NB4 (cell line): Measurements from ENCODE around the gene ALPG.

ENCODE experiments used
- DNase-seq: peaks from one replicate; pipeline ENCODE4 v3.0.0; 2010; ENCODE audit warnings: low read depth
- H3K4me3 ChIP-seq: one replicate; pipeline ENCODE4 v1.5.1; 2011; ENCODE audit warnings: mild to moderate bottlenecking, low read depth, low read length, moderate library complexity
- MYC ChIP-seq: IDR thresholded peaks from 2 replicates; pipeline ENCODE4 v1.6.1; 2011; ENCODE audit warnings: low read depth, low read length
- POLR2A ChIP-seq: IDR thresholded peaks from 2 replicates; pipeline ENCODE4 v1.6.1; 2011; ENCODE audit warnings: mild to moderate bottlenecking; ENCODE audit not compliant: insufficient read length; ENCODE audit errors: extremely low read depth
- TF ChIP-seq, protein P1 (sequence below): IDR thresholded peaks from 2 replicates; pipeline ENCODE4 v1.6.1; 2011; ENCODE audit warnings: low read depth, low read length
- TF ChIP-seq, protein P2 (sequence below): IDR thresholded peaks from one replicate; pipeline ENCODE4 v1.5.1; 2012; ENCODE audit warnings: low read depth, low read length

The ALPG gene

DNA sequence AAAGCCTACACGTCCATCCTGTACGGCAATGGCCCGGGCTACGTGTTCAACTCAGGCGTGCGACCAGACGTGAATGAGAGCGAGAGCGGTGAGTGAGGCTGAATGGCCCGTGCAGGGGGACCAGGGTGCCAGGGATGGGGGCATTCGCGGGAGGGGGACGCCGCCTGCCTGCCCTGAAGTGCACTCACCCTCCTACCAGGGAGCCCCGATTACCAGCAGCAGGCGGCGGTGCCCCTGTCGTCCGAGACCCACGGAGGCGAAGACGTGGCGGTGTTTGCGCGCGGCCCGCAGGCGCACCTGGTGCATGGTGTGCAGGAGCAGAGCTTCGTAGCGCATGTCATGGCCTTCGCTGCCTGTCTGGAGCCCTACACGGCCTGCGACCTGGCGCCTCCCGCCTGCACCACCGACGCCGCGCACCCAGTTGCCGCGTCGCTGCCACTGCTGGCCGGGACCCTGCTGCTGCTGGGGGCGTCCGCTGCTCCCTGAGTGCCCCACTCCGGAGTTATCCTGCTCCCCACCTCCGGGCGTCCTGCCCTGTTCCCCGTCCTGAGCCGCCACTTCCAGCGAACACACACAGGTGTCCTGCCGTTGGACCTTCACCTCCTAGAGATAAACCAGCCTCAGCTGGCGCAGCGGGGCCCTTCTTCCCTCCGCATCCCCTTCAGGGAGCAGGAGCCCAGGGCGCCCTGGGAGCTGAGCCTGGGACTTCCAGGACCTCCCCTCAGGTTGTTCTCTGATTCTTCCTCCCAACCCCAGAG, 52.2 kb downstream of the ALPG start:
- H3K4me3 ChIP-seq: no peak overlapping the region
- DNase-seq: no peak
- TF ChIP-seq MYC (no peak), POLR2A (no peak)
- TF ChIP-seq, protein P1, sequence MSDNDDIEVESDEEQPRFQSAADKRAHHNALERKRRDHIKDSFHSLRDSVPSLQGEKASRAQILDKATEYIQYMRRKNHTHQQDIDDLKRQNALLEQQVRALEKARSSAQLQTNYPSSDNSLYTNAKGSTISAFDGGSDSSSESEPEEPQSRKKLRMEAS: no peak
- TF ChIP-seq, protein P2, sequence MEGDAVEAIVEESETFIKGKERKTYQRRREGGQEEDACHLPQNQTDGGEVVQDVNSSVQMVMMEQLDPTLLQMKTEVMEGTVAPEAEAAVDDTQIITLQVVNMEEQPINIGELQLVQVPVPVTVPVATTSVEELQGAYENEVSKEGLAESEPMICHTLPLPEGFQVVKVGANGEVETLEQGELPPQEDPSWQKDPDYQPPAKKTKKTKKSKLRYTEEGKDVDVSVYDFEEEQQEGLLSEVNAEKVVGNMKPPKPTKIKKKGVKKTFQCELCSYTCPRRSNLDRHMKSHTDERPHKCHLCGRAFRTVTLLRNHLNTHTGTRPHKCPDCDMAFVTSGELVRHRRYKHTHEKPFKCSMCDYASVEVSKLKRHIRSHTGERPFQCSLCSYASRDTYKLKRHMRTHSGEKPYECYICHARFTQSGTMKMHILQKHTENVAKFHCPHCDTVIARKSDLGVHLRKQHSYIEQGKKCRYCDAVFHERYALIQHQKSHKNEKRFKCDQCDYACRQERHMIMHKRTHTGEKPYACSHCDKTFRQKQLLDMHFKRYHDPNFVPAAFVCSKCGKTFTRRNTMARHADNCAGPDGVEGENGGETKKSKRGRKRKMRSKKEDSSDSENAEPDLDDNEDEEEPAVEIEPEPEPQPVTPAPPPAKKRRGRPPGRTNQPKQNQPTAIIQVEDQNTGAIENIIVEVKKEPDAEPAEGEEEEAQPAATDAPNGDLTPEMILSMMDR: no peak

DNA sequence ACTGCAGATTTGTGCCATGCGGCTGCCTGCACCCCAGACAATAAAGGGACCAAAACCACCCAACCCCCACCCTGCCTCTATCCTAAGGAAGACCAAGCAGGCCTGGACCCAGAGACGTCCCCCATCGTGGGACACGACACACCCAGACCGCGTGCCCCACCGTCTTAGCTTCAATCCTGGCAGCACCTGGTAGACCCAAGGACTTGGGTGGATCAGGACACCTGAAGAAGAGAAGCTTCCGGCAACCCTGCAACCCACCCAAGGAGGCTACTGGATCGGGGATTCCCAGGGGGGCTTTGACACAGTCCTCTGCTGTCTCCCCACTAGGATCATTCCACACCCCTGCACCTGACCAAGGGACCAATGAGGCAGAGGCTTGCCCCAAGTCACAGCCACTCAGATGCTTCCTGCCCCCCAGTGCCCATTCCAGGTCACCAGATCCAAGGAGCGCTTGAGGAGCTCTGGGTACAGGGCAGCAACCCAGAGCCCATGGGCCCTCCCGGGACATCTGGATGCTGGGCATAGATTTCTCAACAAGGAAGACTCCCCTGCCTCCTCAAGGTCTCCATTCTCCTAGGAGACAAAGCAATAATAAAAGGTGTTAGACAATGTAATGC, 52.9 kb downstream of the ALPG start:
- no peak overlapping the region for H3K4me3 ChIP-seq
- TF ChIP-seq, protein P2: no peak
- TF ChIP-seq, protein P1: no peak
- TF ChIP-seq POLR2A: no peak
- TF ChIP-seq MYC: no peak
- no peak for DNase-seq

DNA sequence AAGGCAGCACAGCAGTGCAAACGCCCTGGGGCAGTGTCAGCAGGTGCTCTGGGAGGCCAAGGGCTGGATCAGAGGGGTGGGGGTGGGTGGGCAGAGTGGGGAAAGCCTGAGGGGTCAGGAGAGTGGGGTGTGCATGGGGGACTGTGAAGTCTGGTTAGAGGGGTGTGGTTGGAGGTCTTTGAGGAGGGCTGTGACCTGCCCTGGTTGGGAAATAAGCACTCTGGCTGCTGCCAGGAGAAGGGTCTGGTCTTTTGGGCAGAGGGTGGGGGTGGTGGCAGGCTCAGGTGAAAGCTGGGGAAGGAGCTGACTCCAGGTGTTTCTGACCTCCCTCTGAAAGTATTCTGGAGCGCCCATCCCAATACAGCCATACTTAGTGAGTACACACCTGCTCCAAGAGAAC, 53.5 kb downstream of the ALPG start:
- H3K4me3 ChIP-seq: no peak overlapping the region
- no peak for DNase-seq
- TF ChIP-seq, protein P1: no peak
- TF ChIP-seq MYC: no peak
- TF ChIP-seq, protein P2: no peak
- TF ChIP-seq POLR2A: no peak
